Iris pigment epithelial cell (primary cell): ENCODE data around the gene KCTD1.

Experiments
- DNase-seq: peaks from one replicate; pipeline ENCODE4 v3.0.0-alpha.2; 2011; ENCODE audit warnings: low read depth

KCTD1 gene

DNA sequence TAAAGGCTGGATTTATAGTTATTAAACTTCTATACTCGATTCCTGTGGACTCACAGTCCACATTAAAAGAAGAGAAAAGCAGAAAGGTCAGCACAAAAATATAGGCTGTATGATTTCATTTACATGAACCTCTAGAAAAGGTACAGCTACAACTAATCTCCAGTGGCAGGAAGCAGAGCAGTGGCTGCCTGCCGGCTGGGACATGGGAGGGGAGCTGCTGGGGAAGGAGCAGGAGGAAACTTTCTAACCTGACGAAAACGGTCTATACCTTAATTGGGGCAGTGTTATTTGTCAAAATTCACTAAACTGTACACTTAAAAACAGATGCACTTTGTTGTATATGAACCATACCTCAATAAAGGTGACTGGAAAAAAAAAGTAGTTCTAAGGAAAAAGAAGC lies 26.7 kb downstream of the KCTD1 start:
- DNase-seq = no peak

- no peak for DNase-seq
Measured at GRCh38 chr18:26520974-26521373, 27.4 kb downstream of the KCTD1 start.

GRCh38 chr18:26519114-26519513 lies 29.2 kb downstream of the KCTD1 start:
- peak; percentile 19 for DNase-seq

DNA sequence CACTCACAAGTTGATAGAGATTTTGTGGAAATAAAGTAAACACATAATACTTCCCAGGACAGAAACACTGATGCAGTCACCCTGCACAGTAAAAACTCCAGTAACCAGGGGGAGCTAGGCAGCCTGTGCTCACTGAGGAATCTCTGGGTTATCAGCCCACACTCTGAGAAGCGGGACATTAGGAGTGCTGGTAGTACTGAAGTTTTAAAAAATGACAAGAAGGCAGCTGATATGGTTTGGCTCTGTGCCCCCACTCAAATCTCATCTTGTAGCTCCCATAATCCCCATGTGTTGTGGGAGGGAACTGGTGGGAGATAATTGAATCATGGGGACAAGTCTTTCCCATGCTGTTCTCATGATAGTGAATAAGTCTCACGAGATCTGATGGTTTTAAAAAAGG lies 31.4 kb downstream of the KCTD1 start:
- peak; percentile 18 for DNase-seq

DNA sequence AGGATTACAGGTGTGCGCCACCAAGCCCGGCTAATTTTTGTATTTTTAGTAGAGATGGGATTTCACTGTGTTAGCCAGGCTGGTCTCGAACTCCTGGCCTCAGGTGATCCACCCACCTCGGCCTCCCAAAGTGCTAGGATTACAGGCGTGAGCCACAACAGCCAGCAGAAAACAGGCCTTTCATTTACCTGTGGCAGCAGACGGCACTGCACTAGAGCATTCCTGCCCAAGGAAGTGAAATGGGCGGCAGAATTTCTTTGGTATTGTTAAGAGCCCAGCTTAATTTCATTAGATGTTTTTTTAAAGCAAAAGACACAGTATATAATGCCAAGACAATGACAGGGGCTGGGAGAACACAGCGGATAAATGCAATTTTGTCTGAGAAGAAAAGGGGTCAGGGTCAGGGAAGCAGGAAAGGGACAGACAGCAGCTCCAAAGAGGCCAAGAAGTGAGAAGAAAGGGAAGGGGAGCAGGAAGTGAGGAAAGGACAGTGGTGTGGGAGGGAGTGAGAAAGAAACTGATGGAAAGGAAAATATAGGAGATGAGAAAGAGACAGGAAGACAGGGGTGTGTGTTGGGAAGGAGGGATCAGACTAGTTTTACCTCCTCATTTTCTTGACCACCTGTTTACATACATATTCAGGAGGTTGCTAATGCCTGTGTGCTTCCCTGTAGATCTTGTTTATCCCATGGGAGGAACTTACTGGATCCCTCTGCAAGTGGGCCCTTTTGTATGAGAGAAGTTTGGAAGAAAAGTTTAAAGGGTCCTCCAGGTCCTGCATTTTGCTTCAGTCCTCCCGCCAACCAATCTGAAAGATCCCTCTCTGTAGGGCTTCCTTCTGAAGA lies 32.5 kb downstream of the KCTD1 start:
- DNase-seq = no peak

DNA sequence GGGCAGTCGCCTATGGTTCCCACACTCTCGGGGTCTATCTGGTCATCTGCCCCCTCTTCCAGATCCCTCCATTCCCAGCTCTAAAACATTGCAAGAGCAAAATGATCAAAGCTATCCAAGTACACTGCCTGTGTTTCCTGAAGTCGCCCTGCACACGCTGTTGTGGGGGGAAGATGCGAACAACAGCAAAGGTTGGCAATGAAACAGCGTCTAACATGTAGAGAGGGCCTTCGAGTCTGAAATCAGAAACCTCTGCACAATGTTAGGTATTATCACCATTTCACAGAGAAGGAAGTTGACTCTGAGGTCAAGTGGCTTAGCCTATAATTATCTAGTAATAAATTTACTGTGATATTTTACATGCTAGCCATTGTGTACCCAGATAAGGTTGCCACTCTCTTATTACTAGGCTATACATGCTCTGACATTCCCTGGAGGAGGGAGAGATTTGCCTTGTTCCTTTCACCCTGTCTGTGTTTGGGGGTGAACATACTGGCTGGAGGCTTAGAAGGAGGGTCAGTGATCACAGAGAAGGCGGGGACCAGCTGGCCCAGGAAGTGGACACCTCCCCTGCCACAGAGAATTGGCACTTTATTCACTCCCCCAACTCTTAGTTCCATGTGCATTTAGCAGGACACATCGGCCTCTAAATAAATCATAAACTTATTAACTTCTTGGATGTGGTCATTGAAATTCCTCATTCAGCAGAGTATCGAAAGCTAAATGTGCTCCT lies 36.8 kb downstream of the KCTD1 start:
- DNase-seq = no peak

DNA sequence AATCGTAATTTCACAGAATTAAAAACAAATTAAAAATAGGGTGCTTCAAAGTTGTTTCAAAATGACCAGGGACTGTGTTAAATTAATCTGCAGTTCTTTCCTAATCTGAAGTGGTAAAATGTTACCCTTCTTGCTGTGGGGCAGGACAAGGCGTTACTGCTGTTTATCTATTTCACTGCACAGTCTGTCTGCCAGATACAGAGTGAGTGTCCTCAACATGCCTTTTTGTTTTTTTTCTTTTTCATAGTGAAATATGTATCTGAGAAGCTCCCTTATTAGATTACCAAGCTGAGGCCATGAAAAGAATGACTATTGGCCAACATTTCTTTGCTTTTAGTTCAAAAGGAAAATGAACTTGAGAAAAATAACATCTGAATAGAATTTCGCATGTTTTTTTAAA lies 38.0 kb downstream of the KCTD1 start:
- DNase-seq = peak; percentile 28

DNA sequence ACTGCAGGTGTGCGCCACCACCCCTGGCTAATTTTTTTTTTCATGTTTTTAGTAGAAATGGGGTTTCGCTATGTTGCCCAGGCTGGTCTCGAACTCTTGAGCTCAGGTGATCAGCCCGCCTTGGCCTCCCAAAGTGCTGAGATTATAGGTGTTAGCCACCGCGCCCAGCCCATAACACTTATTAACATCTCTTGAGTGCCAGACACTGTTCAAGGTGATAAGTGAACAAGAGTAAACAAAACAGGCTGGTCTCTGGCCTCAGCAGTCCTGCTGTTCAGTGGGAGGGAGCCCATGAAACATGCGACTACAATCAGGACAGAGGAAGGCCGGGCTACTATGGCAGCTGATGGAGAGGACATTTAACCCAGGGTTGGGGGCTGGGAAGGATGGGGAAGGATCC lies 42.3 kb downstream of the KCTD1 start:
- DNase-seq = no peak

- no peak for DNase-seq
Measured at GRCh38 chr18:26504831-26505230, 43.5 kb downstream of the KCTD1 start.

- peak; percentile 62 for DNase-seq
Measured at GRCh38 chr18:26503382-26503781, 45.0 kb downstream of the KCTD1 start.

- no peak for DNase-seq
Measured at GRCh38 chr18:26502823-26503222, 45.5 kb downstream of the KCTD1 start.

DNA sequence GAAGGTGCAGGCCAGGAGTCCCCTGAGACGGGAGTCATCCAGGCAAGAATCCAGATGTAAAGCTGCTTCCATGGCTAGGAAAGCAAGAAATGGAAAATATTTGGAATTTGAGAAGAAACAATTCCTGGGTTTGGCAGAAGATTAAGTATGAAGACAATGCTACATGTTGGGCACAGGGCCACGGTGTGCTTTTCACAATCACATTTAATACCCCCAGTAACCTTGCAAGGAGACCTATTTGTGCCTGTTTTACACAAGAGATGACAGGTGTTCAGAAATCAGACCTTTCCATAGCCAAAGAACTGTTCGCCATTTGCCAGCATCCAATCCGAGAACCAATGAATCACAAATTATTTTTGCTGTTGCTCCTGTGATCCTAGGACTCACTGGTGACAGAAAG lies 50.5 kb downstream of the KCTD1 start:
- DNase-seq = no peak

- DNase-seq = no peak
Measured at GRCh38 chr18:26496528-26496927, 51.8 kb downstream of the KCTD1 start.

GRCh38 chr18:26495287-26495686 lies 53.1 kb downstream of the KCTD1 start:
- DNase-seq = no peak

DNA sequence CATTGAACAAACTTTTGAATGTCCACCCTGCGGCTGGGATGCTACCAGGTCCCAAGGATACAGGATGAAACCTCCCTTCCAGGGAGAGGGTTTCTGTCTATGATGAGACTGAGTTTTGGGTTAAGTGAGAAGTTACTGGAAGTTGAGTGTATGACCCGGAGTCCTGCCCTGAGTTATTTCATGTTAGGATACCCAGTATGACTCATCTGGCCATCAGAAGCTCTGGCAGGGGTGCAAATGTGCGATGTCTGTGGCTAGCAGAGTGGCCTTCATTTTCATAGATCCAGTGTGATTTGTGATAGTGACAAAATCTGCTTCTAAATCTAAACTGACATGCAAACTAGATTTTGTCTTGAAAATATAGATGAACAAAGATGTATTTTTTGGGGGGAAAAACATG lies 55.3 kb downstream of the KCTD1 start:
- DNase-seq = no peak

GRCh38 chr18:26491194-26491816 lies 57.0 kb downstream of the KCTD1 start:
- DNase-seq = no peak

DNA sequence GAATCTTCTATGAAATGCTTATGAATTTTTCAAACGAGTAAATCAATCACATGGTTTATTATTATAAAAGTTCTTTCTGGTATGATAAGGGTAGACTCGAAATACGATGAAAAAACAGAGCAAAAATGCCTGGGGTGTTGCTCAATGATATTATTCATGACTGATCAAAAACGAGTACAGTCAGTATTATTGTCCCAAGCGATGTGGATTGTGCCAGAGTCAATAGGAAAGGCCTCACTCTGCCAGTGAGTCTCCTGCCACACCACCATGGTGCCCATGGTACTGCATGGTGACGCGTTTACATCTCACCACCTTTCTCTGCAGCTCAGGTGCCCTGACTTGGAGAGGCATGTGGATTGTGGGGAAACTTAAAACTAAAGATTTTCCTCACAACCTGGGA lies 58.5 kb downstream of the KCTD1 start:
- peak; percentile 50 for DNase-seq

- DNase-seq = no peak
Measured at GRCh38 chr18:26489191-26489590, 59.2 kb downstream of the KCTD1 start.

- DNase-seq = no peak
Measured at GRCh38 chr18:26488417-26489009, 59.8 kb downstream of the KCTD1 start.

DNA sequence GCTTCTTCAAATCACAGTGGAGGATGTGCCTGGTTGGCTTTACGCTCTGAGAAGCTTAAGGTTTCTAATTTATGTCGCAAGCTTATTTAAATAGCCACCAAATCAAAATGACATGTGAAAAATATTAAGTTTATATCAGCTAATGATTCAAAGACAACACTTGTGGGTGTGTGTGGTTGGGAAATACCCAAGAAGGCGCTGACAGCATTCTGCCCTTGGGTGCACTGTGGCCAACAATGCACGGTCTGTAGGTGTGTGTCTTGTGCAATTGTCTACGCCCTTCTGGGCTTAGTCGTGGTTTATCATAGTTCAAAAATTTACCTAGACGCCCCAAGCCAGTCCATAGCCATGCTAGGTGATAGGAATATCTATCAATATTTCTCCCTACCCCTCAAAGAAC lies 60.9 kb downstream of the KCTD1 start:
- DNase-seq = peak; percentile 80

DNA sequence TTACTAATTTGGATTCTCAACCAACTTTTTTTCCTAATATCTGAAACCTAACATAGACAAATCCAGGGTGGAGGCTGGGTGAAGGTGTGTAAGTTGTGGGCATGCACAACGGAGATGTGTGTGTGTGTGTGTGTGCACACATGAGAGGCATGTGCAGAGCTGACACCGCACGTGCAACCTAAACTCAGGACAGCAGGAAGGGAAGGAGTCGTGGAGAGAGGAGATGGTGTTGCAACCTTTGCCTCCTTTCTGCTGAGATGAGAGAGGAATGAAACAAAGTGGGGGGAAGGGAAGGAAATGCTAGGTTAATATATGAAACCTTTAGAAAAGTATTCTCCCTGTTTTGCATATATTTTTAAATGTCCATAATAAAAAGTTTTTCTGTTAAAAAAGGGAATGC lies 64.7 kb downstream of the KCTD1 start:
- DNase-seq = peak; percentile 47

GRCh38 chr18:26482569-26482968 lies 65.8 kb downstream of the KCTD1 start:
- peak; percentile 17 for DNase-seq
